GM19351 (cell line): Measurements from ENCODE around the gene OBP2A.

Source experiments
- ATAC-seq: cut with Tn5 transposase; IDR thresholded peaks from one replicate; pipeline ENCODE4 v1.9.1; 2021; ENCODE audit warnings: mild to moderate bottlenecking, moderate library complexity; ENCODE audit not compliant: unreplicated experiment

The OBP2A gene

GRCh38 chr9:135591506-135592330 lies 45.8 kb downstream of the OBP2A start:
- ATAC-seq = no peak

- ATAC-seq = no peak
Measured at GRCh38 chr9:135592331-135592590, 46.3 kb downstream of the OBP2A start.

- no peak for ATAC-seq
Measured at GRCh38 chr9:135592625-135593024, 46.7 kb downstream of the OBP2A start.

- ATAC-seq = no peak
Measured at GRCh38 chr9:135596211-135596610, 50.3 kb downstream of the OBP2A start.
